NCI-H1105 treated with DMSO at 0.1 percent for 48 hours (cell line): ENCODE data around the gene FAXDC2.
"Not testable (repeated sequence)": the region's sequence is repeated elsewhere in the genome, so short reads cannot be mapped to it uniquely, and the experiment has no call there.

ENCODE experiments used
- DNase-seq: peaks from one replicate; lab custom pipeline; 2025; lab: John Stamatoyannopoulos, UW

FAXDC2 gene

DNA sequence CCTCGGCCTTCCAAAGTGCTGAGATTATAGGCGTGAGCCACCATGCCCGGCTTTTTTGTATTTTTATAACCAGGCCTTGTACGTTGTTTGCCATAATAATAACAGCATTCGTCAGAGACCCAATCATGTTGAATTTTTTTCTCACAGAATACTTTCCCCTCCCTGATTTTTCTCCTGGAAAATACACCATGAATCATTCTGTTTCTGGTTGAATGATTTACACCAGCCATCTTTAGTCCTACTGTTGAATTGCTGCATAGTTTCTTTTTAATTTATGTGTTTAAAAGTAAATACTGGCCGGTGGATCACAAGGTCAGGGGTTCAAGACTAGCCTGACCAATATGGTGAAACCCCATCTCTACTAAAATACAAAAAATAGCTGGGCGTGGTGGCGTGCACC, 11.5 kb upstream of the FAXDC2 start:
- DNase-seq: no peak

GRCh38 chr5:154860765-154861164, 10.4 kb upstream of the FAXDC2 start:
- no peak for DNase-seq

- DNase-seq: no peak
Observed at GRCh38 chr5:154860123-154860522, 9.7 kb upstream of the FAXDC2 start.

DNA sequence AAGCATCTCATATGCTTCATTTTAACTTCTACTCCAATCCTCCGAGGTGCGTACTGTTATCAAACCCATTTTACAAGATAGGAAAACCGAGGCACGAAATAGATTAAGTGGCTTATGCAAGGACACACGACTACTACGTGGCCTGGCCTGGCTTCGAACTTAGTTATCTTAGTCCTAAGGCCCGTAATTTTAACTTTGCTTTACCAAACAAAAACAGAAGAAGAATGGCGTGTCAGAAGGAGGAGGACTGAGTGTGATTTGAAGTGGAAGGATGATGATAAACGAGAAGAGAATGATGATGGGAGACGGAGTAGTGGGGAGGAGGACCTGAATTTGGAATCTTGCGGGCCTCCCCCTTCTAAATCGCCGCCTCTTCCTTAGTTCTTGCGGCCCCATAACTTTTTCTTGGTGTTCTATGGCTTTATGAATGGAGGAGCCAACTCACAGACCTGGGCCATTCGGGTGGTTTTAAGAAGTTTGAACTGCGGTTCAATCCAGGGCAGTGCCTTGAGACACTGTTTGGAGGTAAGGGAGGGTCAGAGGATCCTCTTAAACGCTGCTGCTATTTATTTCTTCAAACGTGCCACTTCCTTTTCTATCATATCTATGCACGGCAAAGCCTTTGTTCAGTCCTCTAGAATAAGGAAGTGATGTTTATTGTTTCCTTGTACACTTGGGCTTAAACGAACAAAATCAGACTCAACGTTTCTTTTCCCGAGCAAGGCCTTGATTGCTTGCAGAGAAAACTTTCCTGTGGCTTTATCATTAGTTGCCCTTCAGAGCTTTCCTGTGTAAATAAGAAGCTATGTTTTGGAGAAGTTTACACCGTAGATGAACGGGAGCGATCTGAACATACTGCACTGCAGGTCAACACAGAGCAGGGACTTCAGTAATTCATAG, 8.8 kb upstream of the FAXDC2 start:
- DNase-seq: no peak

GRCh38 chr5:154858297-154858971, 8.0 kb upstream of the FAXDC2 start, which contains the start of gene CNOT8:
Gene CNOT8, plus strand, starts transcription at chr5:154858627. Its CDS starts 4,652 bp downstream, at chr5:154863279.
- DNase-seq: peak; percentile 86

- peak; percentile 91 for DNase-seq
Observed at GRCh38 chr5:154857530-154858296, 7.3 kb upstream of the FAXDC2 start.

DNA sequence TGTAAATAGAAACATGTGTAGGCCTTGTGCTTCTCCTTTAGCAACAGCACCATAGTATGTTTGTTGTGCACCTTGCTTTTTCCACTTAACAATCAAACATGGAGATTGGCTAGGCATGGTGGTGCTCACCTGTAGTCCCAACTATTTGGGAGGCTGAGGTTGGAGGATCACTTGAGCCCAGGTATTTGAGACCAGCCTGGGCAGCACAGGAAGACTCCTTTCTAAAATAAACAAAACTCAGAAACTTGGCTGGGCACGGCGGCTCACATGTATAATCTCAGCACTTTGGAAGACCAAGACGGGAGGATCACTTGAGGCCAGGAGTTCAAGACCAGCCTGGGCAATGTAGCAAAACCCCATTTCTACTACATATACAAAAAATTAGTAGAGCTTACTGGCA, 948 bp upstream of the FAXDC2 start:
- no peak for DNase-seq

DNA sequence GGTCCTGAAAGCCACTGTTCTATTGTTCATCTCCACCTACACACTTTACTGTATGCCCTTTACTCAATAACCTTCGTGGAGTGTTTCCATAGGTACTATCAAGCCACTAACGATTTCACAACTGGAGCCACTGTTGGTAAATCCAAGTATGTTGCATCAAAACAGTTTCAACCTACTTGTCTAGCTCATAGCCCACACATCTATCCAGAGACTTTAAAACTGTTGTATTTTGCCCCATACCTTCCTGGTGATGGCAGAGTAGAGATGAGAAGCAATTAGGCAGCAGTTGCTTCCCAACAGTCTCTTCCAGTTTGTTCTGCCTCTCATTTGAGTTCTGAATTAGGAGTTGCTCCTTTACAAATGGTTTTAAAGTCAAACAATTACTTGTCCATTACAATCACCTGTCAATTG, 607 bp downstream of the FAXDC2 start:
- DNase-seq: no peak

GRCh38 chr5:154849264-154849785, 1.1 kb downstream of the FAXDC2 start:
- DNase-seq: no peak

- no peak for DNase-seq
Observed at GRCh38 chr5:154844809-154845208, 5.6 kb downstream of the FAXDC2 start.

GRCh38 chr5:154842689-154843530, 7.5 kb downstream of the FAXDC2 start:
- DNase-seq: no peak

GRCh38 chr5:154841273-154841661, 9.1 kb downstream of the FAXDC2 start:
- no peak for DNase-seq

GRCh38 chr5:154840435-154841272, 9.7 kb downstream of the FAXDC2 start:
- no peak for DNase-seq

- DNase-seq: no peak
Observed at GRCh38 chr5:154837009-154837901, 13.1 kb downstream of the FAXDC2 start.

- no peak for DNase-seq
Observed at GRCh38 chr5:154836225-154836624, 14.2 kb downstream of the FAXDC2 start.

GRCh38 chr5:154835701-154836052, 14.7 kb downstream of the FAXDC2 start:
- not testable (repeated sequence) for DNase-seq

- no peak for DNase-seq
Observed at GRCh38 chr5:154834053-154834452, 16.4 kb downstream of the FAXDC2 start.

DNA sequence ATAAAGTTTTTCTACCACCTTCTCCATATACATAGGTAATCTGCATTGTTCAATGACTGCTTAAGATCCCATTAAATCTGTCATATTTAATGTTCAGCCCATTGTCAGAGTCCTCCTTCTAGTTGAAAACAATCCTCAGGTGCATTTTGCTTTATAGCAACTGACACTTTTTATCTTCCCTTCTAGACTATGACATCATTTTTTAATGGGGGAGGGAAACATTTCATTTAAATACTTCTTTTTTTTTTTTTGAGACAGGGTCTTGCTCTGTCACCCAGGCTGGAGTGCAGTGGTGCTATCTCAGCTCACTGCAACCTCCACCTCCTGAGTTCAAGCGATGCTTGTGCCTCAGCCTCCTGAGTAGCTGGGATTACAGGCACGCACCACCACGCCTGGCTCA, 17.6 kb downstream of the FAXDC2 start:
- DNase-seq: not testable (repeated sequence)

- no peak for DNase-seq
Observed at GRCh38 chr5:154831451-154831850, 19.0 kb downstream of the FAXDC2 start.
